IPS-NIHi7 (cell line): ENCODE results near the gene CTNND2.

Experiments used
- DNase-seq: peaks from one replicate; pipeline ENCODE4 v3.0.0; 2012; ENCODE audit warnings: mixed read lengths; ENCODE audit errors: extremely low spot score

CTNND2 gene

DNA sequence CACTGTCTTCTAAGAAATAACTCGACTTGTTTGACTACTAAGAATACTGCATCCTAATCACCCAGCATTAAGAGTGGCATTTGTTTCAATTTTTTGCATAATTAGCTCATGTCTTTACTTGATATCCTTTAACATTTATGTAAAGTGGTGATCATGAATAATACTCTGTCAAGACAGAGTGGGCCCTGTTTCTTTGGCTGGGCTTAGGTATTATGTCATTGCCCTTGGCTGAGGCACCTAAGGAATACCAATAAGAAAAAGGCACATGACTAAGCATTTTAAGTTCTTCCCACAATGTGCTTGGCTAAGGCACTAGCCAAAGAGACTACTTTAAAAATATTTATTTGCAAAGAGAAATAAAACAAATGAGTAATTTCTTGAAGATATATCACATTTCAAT lies 308.1 kb downstream of the CTNND2 start:
- no peak for DNase-seq

DNA sequence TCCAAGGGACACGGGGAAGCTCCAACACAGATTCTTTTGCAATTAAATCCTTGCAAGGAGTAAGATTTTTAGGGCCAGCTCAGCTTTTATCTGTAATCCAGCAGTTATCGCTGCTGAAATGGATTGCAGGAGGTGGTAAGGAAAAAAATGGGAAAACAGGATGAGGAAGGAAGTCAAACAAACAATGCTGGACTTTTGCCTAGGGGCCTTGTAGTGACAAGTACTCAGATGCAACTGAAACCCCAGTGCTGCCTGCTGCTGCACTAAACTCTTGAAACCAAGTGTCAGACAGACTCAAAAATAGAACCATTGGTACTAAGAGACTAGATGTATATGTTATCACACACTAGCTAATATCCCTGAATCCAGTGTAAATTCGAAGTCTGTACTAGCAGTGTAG lies 309.2 kb downstream of the CTNND2 start:
- DNase-seq = no peak

DNA sequence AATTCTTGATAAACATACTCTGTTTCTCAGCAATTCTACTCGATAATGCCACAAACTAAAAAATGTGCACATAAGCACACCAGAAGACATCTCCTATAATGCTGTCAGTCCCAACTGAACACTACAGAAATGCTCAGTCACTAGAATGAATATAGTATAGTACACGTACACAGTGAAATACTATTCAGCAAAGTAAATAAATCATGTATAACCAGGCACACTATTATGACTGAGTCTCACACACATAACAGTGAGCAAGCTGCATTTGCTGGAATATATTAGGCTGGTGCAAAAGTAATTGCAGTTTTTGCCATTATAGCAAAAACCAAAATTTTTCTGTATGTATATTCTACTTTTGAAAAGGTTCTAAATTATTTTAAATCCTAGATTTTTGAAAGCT lies 310.2 kb downstream of the CTNND2 start:
- DNase-seq = no peak

DNA sequence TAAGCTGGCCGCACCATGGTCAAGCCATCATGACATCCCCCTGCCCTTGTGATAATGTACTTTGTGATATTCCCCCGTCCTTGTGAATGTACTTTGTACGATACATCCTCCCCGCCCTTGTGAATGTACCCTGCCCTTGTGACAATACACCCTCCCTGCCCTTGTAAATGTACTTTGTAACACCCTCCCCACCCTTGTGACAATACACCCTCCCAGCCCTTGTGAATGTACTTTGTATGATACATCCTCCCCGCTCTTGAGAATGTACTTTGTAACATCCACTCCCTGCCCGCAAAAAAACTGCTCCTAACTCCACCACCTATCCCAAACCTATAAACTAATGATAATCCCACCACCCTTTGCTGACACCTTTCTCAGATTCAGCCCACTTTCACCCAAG lies 313.8 kb downstream of the CTNND2 start:
- no peak for DNase-seq

DNA sequence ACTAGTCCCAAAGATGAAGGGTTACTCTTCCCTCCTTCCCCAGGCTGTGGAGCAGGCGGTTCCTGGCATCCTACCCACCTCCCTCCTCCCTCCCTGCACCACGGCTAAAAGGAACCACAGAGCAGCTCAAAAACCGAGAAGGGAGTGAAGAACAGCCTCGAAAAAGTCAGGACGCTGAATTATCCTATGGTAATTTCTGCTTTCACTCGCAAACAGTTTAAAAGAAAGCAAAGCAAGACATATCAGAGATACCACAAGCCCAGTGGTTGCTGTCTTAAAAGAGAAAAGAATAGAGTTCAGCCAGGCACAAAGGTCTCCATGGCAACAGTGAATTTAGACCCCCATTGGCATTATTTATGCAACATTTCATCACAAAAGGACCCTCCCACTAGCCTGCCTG lies 315.4 kb downstream of the CTNND2 start:
- DNase-seq = peak; percentile 52

DNA sequence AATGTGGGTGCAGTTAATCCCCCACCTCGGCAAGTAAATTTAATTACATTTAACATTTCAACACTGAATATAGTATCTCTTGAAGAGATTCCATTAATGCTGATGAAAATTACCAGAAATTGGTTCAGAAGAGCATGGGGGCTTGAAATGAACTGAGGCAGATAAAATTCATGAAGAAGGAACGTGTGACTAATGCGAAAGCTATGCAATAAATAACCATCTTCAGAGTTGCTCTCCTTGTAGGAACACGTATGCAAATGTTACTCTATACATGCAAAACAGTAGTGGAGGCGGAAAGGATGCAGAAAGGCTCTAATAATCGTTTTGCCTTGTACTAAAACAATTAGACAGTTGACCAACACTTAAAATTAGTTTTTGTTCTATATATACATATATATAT lies 320.2 kb downstream of the CTNND2 start:
- DNase-seq = no peak

DNA sequence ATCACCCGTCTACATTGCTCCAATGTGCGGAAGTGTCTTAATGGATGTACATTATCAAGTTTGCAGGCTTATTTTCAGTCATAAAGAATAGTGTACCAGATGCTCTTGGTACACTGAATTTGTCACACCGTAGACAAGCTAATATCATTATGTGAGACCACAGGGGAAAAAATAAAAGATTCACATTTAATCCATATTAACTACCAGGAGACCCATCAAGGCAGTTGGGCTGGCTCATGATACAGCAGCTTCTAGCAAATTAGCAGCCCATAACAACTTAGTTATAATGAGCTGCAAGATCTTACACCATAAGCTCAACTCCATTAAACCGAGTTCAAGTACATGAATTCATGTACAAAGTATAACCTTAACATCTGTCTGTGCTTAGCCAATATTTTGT lies 324.9 kb downstream of the CTNND2 start:
- DNase-seq = no peak

DNA sequence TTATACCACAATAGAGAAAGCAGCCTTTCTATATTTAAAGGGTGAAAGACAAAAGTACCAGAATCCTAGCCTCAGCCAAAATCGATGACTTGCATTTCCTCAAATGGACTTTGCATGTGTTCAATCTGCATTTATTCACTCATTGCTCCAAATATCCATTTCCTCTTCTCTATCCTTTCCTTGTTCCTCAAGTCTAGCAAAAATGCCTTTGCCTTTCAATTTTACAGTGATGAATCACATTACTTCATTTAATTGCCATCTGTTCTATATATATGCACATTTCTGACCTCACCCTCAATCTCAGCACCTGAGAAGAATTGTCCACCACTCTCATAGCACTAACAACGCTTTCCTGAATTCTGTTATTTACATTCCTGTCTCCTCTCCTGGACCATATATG lies 329.5 kb downstream of the CTNND2 start:
- DNase-seq = no peak

DNA sequence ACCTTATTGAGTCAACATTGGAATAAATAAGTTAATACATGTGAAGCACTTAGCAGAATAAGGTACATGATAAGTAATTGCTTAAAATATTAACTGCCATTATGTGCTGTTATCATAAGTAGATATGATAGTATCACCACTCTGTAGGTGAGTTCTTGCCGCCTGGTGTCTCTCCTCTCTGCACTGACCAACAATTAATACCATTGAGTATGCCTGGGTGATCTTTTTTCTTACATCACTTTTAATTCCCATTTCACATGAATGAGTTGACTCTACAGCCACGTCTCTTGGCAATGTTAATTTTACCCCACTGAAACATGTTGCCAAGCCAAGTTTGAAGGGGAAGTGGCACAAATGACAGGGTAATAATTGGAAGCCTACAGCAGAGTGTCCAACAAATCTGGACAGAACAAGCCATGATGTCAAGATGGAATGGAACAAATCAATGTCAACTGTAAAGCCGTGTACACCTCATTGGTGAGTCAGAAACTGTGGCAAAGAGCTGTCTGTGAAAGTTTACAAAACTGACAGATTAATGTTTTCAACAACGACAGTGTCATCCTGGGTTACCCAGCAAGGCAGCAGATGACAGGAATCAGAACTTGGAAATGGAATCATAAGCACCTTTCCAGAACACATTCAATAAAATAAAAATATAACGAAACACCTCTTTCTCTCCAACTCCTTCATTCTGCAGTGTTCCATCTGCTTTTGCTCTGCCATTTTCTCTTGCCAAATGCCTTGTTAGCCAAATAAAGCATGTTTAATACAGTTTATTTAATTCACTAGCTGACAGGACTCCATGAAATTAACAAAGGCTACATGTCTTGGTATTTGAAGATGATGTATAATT lies 330.9 kb downstream of the CTNND2 start:
- no peak for DNase-seq

DNA sequence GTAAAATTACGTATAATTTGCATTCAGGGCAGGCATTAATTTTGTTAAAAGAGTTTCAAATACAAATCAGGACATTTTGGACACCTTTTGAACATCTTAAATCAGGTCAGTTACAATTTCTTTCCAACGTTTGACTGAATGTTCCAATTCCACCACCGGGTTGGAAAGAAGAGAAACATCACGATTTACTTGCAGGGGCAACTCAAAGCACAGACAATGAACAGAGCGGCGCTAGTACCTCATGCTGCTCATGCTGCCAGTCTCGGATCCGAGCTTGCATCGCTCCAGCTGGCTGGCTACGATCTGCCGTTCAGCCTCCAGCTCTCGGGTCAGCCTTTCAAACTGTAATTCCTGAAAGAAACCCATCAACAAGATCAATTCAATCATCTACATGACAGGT lies 339.5 kb downstream of the CTNND2 start:
- DNase-seq = no peak

DNA sequence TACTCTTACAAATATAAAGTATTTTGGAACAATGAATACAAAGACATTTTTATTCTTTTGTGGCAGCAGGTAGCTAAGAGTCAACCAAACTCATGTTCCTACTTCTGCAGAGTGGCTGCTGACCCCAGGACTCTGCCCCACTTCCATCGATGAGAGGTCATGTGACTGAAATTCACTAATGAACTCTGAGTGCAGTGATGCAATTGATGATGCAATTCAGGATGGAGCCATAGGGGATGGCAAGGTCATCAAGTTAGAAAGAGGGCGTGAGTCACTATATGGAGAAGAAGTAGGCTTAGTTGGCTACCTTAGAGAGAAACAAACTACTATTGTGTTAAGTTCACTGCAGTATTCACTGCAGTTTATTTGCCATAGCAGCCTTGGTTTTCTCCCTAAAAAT lies 340.4 kb downstream of the CTNND2 start:
- no peak for DNase-seq

DNA sequence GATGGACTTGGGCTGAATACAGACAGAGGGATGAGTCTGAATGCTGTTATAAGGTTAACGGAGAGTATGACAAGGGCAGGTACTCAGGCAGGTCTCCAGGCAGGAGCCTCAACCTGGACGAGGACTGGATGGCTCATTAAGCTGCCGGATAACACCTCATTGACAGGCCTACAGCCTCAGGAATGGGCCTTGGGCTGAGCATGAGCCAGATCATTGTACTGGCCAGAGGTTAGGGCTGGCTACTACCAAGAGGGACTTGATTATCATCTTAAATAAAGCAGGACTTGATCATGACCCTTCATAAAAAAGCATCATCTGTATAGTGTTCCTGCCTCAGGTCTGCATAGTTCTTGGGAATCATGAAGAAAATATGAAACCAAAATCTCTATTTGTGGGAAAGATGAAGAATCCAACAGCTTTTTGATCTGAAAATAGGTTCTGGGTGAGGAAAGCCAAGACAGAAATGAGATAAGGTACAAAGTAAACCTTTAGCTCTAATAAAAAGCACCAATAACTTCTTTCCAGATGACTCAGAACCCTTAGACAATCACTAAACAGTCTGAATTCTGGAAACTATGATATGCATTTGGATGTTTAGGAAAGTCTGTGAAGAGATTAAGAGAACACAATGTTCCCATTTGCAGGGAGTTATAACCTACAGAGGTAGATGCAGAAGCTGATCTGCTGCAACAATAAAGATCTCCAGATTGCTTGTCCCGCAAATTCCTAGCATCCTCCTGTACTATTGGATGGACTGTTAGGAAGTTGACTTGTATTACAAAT lies 343.1 kb downstream of the CTNND2 start:
- DNase-seq = no peak

DNA sequence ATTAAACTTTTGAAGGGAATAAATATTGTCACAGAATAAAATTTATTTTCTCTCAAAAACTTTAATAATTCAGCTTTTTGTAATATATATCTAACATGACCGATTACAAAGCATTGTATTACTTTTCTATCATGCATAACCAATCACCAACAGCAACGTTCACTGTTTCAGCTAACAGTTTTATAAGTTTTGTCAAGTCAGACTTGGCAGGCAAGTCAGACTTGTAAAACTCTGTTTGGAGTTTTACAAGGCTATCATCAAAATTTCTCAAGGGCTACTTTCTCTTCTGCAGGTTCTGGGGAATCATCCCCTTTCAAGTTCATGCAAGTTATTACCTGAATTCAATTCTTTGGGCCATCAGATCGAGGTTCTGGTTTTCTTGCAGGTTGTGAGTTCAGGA lies 347.2 kb downstream of the CTNND2 start:
- DNase-seq = no peak

DNA sequence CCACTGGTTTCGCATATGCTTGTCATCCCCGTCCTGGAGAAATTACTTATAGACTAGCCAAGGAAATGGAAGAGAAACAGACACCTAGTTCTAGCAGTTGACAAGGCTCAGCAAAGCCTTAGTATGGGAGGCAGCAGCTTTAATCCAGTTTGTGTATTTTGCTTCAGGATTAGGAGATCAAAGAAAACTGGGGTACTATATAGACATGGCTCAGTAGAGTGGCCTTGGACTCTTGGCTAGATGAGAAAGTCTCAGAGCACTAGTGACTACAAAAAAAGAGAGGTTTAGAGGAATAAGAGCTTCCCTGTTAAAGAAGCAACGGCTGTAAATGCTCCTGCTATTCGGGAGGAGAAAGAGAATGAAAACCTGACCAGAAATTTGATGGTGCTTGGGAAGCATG lies 349.1 kb downstream of the CTNND2 start:
- no peak for DNase-seq

DNA sequence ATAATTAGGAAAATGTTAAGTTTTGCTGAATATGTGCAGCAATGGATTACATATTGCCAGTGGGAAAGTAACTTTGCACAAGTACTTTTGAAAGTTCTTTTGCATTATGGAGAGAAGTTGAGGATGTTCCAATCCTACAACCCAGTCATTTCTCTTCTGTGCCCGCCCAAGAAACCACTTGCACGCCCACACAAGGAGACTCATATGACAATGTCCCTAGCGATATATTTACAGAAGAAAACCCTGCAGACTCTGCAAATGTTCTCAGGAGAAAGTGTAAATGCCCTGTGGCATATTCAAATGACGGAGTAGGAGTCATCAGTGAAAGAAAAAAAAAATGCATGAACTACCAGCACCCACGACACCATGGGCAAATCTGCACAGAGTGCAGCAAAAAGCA lies 356.5 kb downstream of the CTNND2 start:
- DNase-seq = no peak

DNA sequence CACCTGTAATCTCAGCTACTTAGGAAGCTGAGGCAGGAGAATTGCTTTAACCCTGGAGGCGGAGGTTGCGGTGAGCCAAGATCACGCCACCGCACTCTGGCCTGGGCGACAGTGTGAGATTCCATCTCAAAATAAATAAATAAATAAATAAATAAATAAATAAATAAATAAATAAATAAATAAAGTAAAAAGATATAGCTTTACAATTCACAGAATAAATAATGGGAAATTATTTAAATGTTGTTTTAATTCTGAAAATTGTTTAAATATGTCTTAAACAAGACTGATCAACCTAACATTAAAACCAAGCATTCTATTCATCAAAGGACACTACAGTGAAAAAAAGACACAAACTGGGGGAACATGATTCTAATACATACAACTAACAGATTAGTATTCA lies 357.1 kb downstream of the CTNND2 start:
- DNase-seq = no peak

DNA sequence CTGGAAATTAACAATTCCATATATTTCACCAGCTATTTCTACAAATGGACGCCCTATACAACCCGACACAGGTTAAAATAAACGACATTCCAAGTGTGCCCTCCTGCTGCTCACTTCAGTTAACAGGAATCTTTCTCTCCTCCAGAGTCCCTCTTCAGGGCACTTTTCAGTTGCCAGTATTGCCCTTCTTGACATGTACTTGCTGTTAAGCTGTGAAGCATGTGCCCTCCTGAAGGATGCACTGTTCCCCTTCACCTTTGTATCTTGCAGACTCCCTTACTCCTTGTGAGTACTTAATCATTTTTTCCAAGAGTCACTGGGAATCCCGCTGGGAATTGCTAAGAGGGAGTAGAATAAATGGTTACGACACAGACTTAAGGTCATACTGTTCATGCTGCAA lies 364.1 kb downstream of the CTNND2 start:
- DNase-seq = no peak

DNA sequence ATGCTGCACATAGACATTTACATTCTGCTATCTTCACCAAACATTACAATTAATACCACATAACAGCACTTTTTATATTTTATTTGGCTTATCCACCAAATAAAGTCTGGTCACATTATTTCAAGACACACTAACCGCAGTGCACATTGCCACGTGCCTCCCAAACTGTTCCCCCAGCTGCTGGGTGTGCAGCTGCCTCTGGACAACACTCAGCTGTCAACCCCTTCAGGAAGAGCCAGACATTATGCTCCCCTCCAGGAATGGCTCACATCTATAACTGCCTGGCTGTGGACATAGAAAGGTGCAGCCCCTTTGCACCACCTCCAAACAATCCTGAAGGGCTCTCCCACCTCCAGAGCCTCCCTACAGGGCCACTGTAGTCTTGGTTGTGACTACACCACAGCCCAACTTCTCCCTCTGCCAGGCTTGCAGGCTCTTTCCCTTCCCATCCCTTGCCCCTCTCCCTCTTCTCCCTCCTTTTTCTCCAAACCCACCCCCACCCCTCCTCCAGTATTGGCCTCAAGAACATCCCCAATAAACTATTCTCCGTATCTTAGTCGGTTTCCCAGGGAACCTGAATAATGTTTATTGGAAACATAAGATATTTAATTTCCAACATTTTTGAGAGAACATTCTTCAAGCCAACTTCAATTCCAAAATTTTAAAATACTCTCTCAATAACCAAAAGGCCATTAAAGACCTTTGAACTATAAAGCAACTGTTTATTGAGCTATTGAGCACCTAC lies 372.3 kb downstream of the CTNND2 start:
- DNase-seq = no peak

DNA sequence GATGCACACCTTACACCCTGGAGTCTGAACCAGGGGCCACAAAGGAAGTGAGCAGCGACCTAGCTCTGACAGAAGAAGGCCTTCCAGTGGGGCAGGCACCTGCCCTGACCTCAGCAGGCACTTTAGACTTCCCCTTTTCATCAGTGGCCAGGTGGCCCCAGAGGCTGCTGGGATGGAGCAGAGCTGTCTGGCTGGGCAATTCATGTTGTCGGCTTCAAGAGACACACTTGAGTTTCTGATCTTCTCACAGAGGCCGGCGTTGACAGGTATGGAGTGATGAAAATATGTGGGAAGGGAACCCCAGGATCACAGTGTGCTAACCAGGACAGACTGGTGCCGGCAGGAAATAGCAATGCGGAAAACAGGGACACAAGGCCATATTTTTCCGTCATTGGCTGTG lies 375.5 kb downstream of the CTNND2 start:
- no peak for DNase-seq

DNA sequence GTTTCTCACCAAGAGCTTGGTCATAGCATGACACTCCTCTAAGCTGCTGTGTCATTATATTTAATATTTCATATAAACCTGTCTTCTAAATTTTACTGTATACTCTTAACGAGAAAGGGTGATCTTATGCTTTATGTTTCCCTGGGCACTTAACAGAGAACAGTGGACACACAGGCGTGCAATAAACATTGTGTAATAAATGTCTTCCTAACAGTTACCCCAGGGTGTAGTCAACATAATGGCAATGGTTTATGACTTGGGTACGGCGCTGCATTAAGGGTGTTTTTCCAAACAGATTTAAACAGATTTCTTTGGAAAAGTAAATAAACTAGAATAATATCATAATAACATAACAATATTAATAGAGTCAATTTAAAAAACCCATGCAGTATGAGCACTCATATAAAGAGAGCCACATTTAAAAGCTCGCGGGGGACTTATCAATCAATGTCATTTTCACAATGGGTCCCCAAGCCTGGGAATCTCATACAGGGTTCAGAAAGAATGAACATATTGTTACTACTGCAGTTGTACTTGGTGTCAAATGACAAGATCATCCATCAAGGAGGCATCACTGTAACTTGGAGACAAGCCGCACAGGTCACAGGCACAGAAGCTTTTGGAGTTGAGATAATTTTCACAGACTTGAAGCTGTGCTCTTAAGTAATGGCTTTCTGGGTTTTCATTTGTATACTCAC lies 376.4 kb downstream of the CTNND2 start:
- no peak for DNase-seq

DNA sequence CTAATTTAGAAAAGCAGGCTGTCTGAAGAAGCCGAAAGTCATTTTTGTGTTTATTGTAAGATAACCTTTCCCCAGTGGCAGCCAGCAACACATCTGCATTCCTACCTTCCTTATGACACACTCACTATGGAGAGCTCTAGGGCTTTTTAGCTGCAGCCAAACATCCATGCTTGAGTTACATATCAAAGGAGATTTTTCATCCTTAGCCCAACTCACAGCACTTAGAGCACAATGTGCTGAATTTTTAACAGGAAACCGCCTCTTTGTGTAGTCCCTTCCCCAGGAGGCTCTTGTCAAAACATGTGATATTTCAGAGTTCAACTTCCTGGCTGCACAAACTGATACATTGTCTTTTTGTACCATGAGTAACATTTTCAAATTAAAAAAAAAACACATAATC lies 379.2 kb downstream of the CTNND2 start:
- DNase-seq = peak; percentile 40

DNA sequence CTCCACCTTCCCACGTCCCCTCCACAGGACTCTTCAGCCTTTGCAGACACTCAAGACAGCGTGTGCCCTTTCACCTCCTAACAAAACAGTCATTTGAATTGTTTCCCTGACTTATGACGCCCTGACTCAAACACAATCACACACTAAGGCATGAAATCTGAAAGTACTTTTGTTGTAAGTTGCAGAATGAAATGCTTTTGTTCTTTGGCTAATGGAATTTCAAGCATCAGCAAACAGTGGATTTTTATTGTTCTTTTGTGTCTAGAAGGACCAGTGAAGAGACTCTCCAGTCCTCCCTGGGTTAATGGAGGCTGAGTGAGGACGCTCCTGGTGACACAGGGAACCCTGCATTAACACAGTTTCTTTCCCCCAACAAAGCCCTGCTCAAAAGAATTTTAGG lies 380.1 kb downstream of the CTNND2 start:
- DNase-seq = no peak
